Measurements from ENCODE around the gene SLC35E2B. TPM values are rescaled to one million over a fixed set of nuclear protein-coding genes. Genes with fewer than 3 reads are reported as not detected.
A peak's percentile ranks its signal among the peaks of the same experiment; 100 is the strongest.

Gene SLC35E2B
- total RNA-seq, 1 donor from 2014 or later = 45.1 TPM

- H3K79me2 ChIP-seq (ENCODE audit: insufficient read depth, low read length) = peaks cover 45% of the 10 kb centered on the region
- peak overlapping the region; percentile 77 for H3K4me3 ChIP-seq (ENCODE audit: insufficient read depth, low read depth, low read length)
- H3K4me1 ChIP-seq (ENCODE audit: insufficient read depth, low read length) = peaks cover 24% of the 10 kb centered on the region
- no peaks in the 10 kb centered on the region for H3K9me3 ChIP-seq (ENCODE audit: insufficient read depth, low read depth, low read length)
- peaks cover 56% of the 10 kb centered on the region for H4K20me1 ChIP-seq (ENCODE audit: insufficient read depth, low read length)
- H3K27me3 ChIP-seq (ENCODE audit: insufficient read depth, low read length) = no peaks in the 10 kb centered on the region
- H3K36me3 Mint-ChIP-seq (ENCODE audit: low read depth, unreplicated experiment) = peaks cover 8% of the 10 kb centered on the region
- peak overlapping the region; percentile 100 for H3K9ac ChIP-seq (ENCODE audit: low read length)
- TF ChIP-seq CTCF (IDR thresholded peaks at IDR 0.05; ENCODE audit: insufficient read depth, low read depth, low read length) (no peak), EZH2 (IDR thresholded peaks at IDR 0.05; ENCODE audit: insufficient read depth, low read length) (no peak)
- no peaks in the 10 kb centered on the region for H3K9me3 Mint-ChIP-seq (ENCODE audit: unreplicated experiment)
- H3K4me3 Mint-ChIP-seq (ENCODE audit: unreplicated experiment) = peak overlapping the region; percentile 92
- peaks cover 3% of the 10 kb centered on the region for H3K36me3 ChIP-seq (ENCODE audit: insufficient read depth, low read length)
- peaks cover 18% of the 10 kb centered on the region for H3K4me1 Mint-ChIP-seq (ENCODE audit: low read depth, unreplicated experiment)
- peak overlapping the region; percentile 95 for H3K4me2 ChIP-seq (ENCODE audit: low read length)
- FAIRE-seq = no peak
- H3K27ac ChIP-seq (ENCODE audit: low read depth, low read length) = peak overlapping the region; percentile 100
- peak overlapping the region; percentile 88 for H3K27ac Mint-ChIP-seq (ENCODE audit: unreplicated experiment)
- DNase-seq (ENCODE audit: low read depth) = no peak
- no peaks in the 10 kb centered on the region for H3K27me3 Mint-ChIP-seq (ENCODE audit: low read depth, unreplicated experiment)
- H2AFZ ChIP-seq (ENCODE audit: low read depth, low read length) = peak overlapping the region; percentile 51
Measured at GRCh38 chr1:1614954-1615255, 77.7 kb downstream of the SLC35E2B start.

GRCh38 chr1:1614204-1614953 lies 78.2 kb downstream of the SLC35E2B start:
- Mint-ChIP-seq H3K36me3 (ENCODE audit: low read depth, unreplicated experiment) (peaks cover 8% of the 10 kb centered on the region), H3K9me3 (ENCODE audit: unreplicated experiment) (no peaks in the 10 kb centered on the region), H3K27me3 (ENCODE audit: low read depth, unreplicated experiment) (no peaks in the 10 kb centered on the region), H3K27ac (ENCODE audit: unreplicated experiment) (peak overlapping the region; percentile 88), H3K4me3 (ENCODE audit: unreplicated experiment) (peak overlapping the region; percentile 92), H3K4me1 (ENCODE audit: low read depth, unreplicated experiment) (peaks cover 18% of the 10 kb centered on the region)
- Histone ChIP-seq H3K79me2 (ENCODE audit: insufficient read depth, low read length) (peaks cover 45% of the 10 kb centered on the region), H3K27me3 (ENCODE audit: insufficient read depth, low read length) (no peaks in the 10 kb centered on the region), H3K9ac (ENCODE audit: low read length) (peak overlapping the region; percentile 100), H4K20me1 (ENCODE audit: insufficient read depth, low read length) (peaks cover 51% of the 10 kb centered on the region), H3K36me3 (ENCODE audit: insufficient read depth, low read length) (peaks cover 3% of the 10 kb centered on the region), H2AFZ (ENCODE audit: low read depth, low read length) (peak overlapping the region; percentile 51), H3K4me3 (ENCODE audit: insufficient read depth, low read depth, low read length) (peak overlapping the region; percentile 77), H3K9me3 (ENCODE audit: insufficient read depth, low read depth, low read length) (no peaks in the 10 kb centered on the region), H3K4me2 (ENCODE audit: low read length) (peak overlapping the region; percentile 95), H3K4me1 (ENCODE audit: insufficient read depth, low read length) (peaks cover 24% of the 10 kb centered on the region), H3K27ac (ENCODE audit: low read depth, low read length) (peak overlapping the region; percentile 100)
- TF ChIP-seq EZH2 (IDR thresholded peaks at IDR 0.05; ENCODE audit: insufficient read depth, low read length) (no peak), CTCF (IDR thresholded peaks at IDR 0.05; ENCODE audit: insufficient read depth, low read depth, low read length) (no peak)
- DNase-seq (ENCODE audit: low read depth) = peak; percentile 86
- FAIRE-seq = no peak

GRCh38 chr1:1613509-1614082 lies 79.0 kb downstream of the SLC35E2B start:
- H3K4me2 ChIP-seq (ENCODE audit: low read length) = peak overlapping the region; percentile 95
- H3K27me3 ChIP-seq (ENCODE audit: insufficient read depth, low read length) = no peaks in the 10 kb centered on the region
- H3K79me2 ChIP-seq (ENCODE audit: insufficient read depth, low read length) = peaks cover 43% of the 10 kb centered on the region
- peaks cover 46% of the 10 kb centered on the region for H4K20me1 ChIP-seq (ENCODE audit: insufficient read depth, low read length)
- Mint-ChIP-seq H3K27ac (ENCODE audit: unreplicated experiment) (peak overlapping the region; percentile 35), H3K27me3 (ENCODE audit: low read depth, unreplicated experiment) (no peaks in the 10 kb centered on the region), H3K9me3 (ENCODE audit: unreplicated experiment) (no peaks in the 10 kb centered on the region), H3K4me1 (ENCODE audit: low read depth, unreplicated experiment) (peaks cover 18% of the 10 kb centered on the region), H3K4me3 (ENCODE audit: unreplicated experiment) (peak overlapping the region; percentile 92), H3K36me3 (ENCODE audit: low read depth, unreplicated experiment) (peaks cover 8% of the 10 kb centered on the region)
- peaks cover 3% of the 10 kb centered on the region for H3K36me3 ChIP-seq (ENCODE audit: insufficient read depth, low read length)
- peaks cover 24% of the 10 kb centered on the region for H3K4me1 ChIP-seq (ENCODE audit: insufficient read depth, low read length)
- peak overlapping the region; percentile 77 for H3K4me3 ChIP-seq (ENCODE audit: insufficient read depth, low read depth, low read length)
- TF ChIP-seq CTCF (IDR thresholded peaks at IDR 0.05; ENCODE audit: insufficient read depth, low read depth, low read length) (no peak), EZH2 (IDR thresholded peaks at IDR 0.05; ENCODE audit: insufficient read depth, low read length) (no peak)
- no peak for DNase-seq (ENCODE audit: low read depth)
- H3K27ac ChIP-seq (ENCODE audit: low read depth, low read length) = no peak overlapping the region
- H2AFZ ChIP-seq (ENCODE audit: low read depth, low read length) = no peak overlapping the region
- no peak for FAIRE-seq
- H3K9me3 ChIP-seq (ENCODE audit: insufficient read depth, low read depth, low read length) = no peaks in the 10 kb centered on the region
- peak overlapping the region; percentile 100 for H3K9ac ChIP-seq (ENCODE audit: low read length)
